Hepatocyte (in vitro differentiated cells): ENCODE measurements around the gene KASH5. TPM values are rescaled to one million over a fixed set of nuclear protein-coding genes. Genes with fewer than 3 reads are reported as not detected.
A peak's percentile ranks its signal among the peaks of the same experiment; 100 is the strongest.

Experiments
- DNase-seq: peaks from one replicate; pipeline ENCODE4 v3.0.0-alpha.2; 2016; ENCODE audit warnings: low spot score
- H2AFZ ChIP-seq: fragments of 200-600 bp; sonication (generic); 2 replicates; pipeline ENCODE4 v1.6.0; 2016; ENCODE audit warnings: antibody characterized with exemption, mild to moderate bottlenecking
- H3K27ac ChIP-seq: fragments of 200-600 bp; sonication (generic); 2 replicates; pipeline ENCODE4 v1.5.1; 2016; ENCODE audit warnings: mild to moderate bottlenecking
- H3K27me3 ChIP-seq: fragments of 200-600 bp; sonication (generic); 2 replicates; pipeline ENCODE4 v1.6.1; 2016
- H3K36me3 ChIP-seq: fragments of 200-600 bp; sonication (generic); replicated peaks from 2 replicates; pipeline ENCODE4 v1.5.1; 2016; ENCODE audit warnings: low read depth; ENCODE audit not compliant: insufficient read depth
- H3K4me1 ChIP-seq: fragments of 200-600 bp; sonication (generic); 2 replicates; pipeline ENCODE4 v1.5.1; 2016; ENCODE audit warnings: mild to moderate bottlenecking, moderate library complexity; ENCODE audit not compliant: insufficient read depth
- H3K4me2 ChIP-seq: fragments of 200-600 bp; sonication (generic); 2 replicates; pipeline ENCODE4 v1.6.0; 2016
- H3K4me3 ChIP-seq: fragments of 200-600 bp; sonication (generic); 2 replicates; pipeline ENCODE4 v1.5.1; 2016; ENCODE audit warnings: mild to moderate bottlenecking
- H3K79me2 ChIP-seq: fragments of 200-600 bp; sonication (generic); 2 replicates; pipeline ENCODE4 v1.6.0; 2017; ENCODE audit warnings: mild to moderate bottlenecking
- H3K9me2 ChIP-seq: fragments of 200-600 bp; sonication (generic); replicated peaks from 2 replicates; pipeline ENCODE4 v1.6.0; 2017; ENCODE audit warnings: mild to moderate bottlenecking; ENCODE audit not compliant: insufficient read depth
- H3K9me3 ChIP-seq: fragments of 200-600 bp; sonication (generic); 2 replicates; pipeline ENCODE4 v1.5.1; 2016; ENCODE audit warnings: low read depth, mild to moderate bottlenecking
- H4K20me1 ChIP-seq: fragments of 200-600 bp; sonication (generic); 2 replicates; pipeline ENCODE4 v1.6.0; 2016; ENCODE audit warnings: mild to moderate bottlenecking; ENCODE audit not compliant: insufficient read depth, poor library complexity, severe bottlenecking
- CTCF ChIP-seq: fragments of 200-600 bp; sonication (generic); IDR thresholded peaks from 2 replicates; pipeline ENCODE4 v1.5.1; 2016; ENCODE audit warnings: antibody characterized with exemption, mild to moderate bottlenecking; ENCODE audit not compliant: poor library complexity
- EZH2 ChIP-seq: fragments of 200-600 bp; sonication (generic); IDR thresholded peaks from 2 replicates; pipeline ENCODE4 v1.6.1; 2016; ENCODE audit warnings: antibody characterized with exemption, mild to moderate bottlenecking, borderline replicate concordance
- EZH2phosphoT487 ChIP-seq: fragments of 200-600 bp; sonication (generic); IDR thresholded peaks from one replicate; pipeline ENCODE4 v1.6.1; 2018; ENCODE audit warnings: antibody characterized with exemption, mild to moderate bottlenecking, low read depth, moderate library complexity; ENCODE audit not compliant: unreplicated experiment, severe bottlenecking
- WGBS: methylation state at CpG from one replicate; pipeline ENCODE4 v1.1.6; 2016; ENCODE audit warnings: low lambda C conversion rate; ENCODE audit errors: missing lambda C conversion rate; 5-methylcytosine and 5-hydroxymethylcytosine counted together
- polyA plus RNA-seq: library from polyadenylated mRNA; unstranded; fragments of >200 nt; fragmentation: Nextera tagmentation; extraction: Ambion mirVana; gene quantifications from 2 replicates; pipeline ENCODE4 v1.2.1, GENCODE V29; 2016
- total RNA-seq: library from RNA; depleted of rRNA; stranded (reverse); fragments of >200 nt; gene quantifications from 2 replicates; pipeline ENCODE4 v1.2.3, GENCODE V29; 2014

KASH5 gene
- total and polyA plus RNA-seq, 2 experiments from 2014 or later = not detected

GRCh38 chr19:49453757-49454240, 65.8 kb downstream of the KASH5 start:
- H3K9me3 ChIP-seq = no peaks in the 10 kb centered on the region
- 53% methylated on average over 10 of the region's 10 CpGs for WGBS
- TF ChIP-seq EZH2phosphoT487 (no peak), EZH2 (no peak), CTCF (no peak)
- no peaks in the 10 kb centered on the region for H3K36me3 ChIP-seq
- peaks cover 23% of the 10 kb centered on the region for H3K79me2 ChIP-seq
- peak overlapping the region; percentile 47 for H2AFZ ChIP-seq
- H3K4me1 ChIP-seq = peaks cover 7% of the 10 kb centered on the region
- H3K27me3 ChIP-seq = no peaks in the 10 kb centered on the region
- peak overlapping the region; percentile 62 for H3K4me3 ChIP-seq
- H3K9me2 ChIP-seq = no peaks in the 10 kb centered on the region
- H3K4me2 ChIP-seq = peak overlapping the region; percentile 90
- no peaks in the 10 kb centered on the region for H4K20me1 ChIP-seq
- peak overlapping the region; percentile 99 for H3K27ac ChIP-seq
- DNase-seq = no peak

GRCh38 chr19:49455773-49456172, 67.7 kb downstream of the KASH5 start:
- Histone ChIP-seq H3K4me1 (peaks cover 7% of the 10 kb centered on the region), H3K27ac (no peak overlapping the region), H3K4me3 (no peak overlapping the region), H3K9me3 (no peaks in the 10 kb centered on the region), H3K36me3 (peaks cover 2% of the 10 kb centered on the region), H3K27me3 (no peaks in the 10 kb centered on the region), H3K9me2 (no peaks in the 10 kb centered on the region), H3K79me2 (peaks cover 16% of the 10 kb centered on the region), H3K4me2 (no peak overlapping the region), H4K20me1 (no peaks in the 10 kb centered on the region), H2AFZ (no peak overlapping the region)
- WGBS = 91% methylated on average over 5 of the region's 5 CpGs
- TF ChIP-seq EZH2phosphoT487 (no peak), CTCF (no peak), EZH2 (no peak)
- no peak for DNase-seq

GRCh38 chr19:49456326-49456725, 68.3 kb downstream of the KASH5 start:
- H3K4me2 ChIP-seq = no peak overlapping the region
- no peak overlapping the region for H2AFZ ChIP-seq
- H3K27me3 ChIP-seq = no peaks in the 10 kb centered on the region
- peaks cover 2% of the 10 kb centered on the region for H3K36me3 ChIP-seq
- H3K4me1 ChIP-seq = peaks cover 7% of the 10 kb centered on the region
- no peaks in the 10 kb centered on the region for H3K9me2 ChIP-seq
- TF ChIP-seq EZH2phosphoT487 = no peak
- TF ChIP-seq CTCF = no peak
- TF ChIP-seq EZH2 = no peak
- H3K79me2 ChIP-seq = peaks cover 11% of the 10 kb centered on the region
- 95% methylated on average over 5 of the region's 5 CpGs for WGBS
- H3K4me3 ChIP-seq = no peak overlapping the region
- H3K27ac ChIP-seq = no peak overlapping the region
- no peaks in the 10 kb centered on the region for H4K20me1 ChIP-seq
- no peaks in the 10 kb centered on the region for H3K9me3 ChIP-seq
- no peak for DNase-seq

GRCh38 chr19:49458567-49458903, 70.5 kb downstream of the KASH5 start:
- no peak for DNase-seq
- Histone ChIP-seq H4K20me1 (no peaks in the 10 kb centered on the region), H3K9me3 (no peaks in the 10 kb centered on the region), H3K4me2 (no peak overlapping the region), H3K27ac (peak overlapping the region; percentile 37), H3K27me3 (no peaks in the 10 kb centered on the region), H3K36me3 (peaks cover 2% of the 10 kb centered on the region), H2AFZ (no peak overlapping the region), H3K4me3 (no peak overlapping the region), H3K79me2 (peaks cover 11% of the 10 kb centered on the region), H3K4me1 (peaks cover 7% of the 10 kb centered on the region), H3K9me2 (no peaks in the 10 kb centered on the region)
- TF ChIP-seq EZH2 (no peak), EZH2phosphoT487 (no peak)
- 88% methylated on average over 5 of the region's 5 CpGs for WGBS
